CD4-positive, alpha-beta T cell treated with Interleukin-21 for 1 hour (primary cell): ENCODE results near the gene PAN2.
A peak's percentile ranks its signal among the peaks of the same experiment; 100 is the strongest.
"Not testable (repeated sequence)": the region's sequence is repeated elsewhere in the genome, so short reads cannot be mapped to it uniquely, and the experiment has no call there.

ENCODE experiments used
- DNase-seq: peaks from one replicate; pipeline ENCODE4 v3.0.0-alpha.2; 2020

Gene PAN2, protein sequence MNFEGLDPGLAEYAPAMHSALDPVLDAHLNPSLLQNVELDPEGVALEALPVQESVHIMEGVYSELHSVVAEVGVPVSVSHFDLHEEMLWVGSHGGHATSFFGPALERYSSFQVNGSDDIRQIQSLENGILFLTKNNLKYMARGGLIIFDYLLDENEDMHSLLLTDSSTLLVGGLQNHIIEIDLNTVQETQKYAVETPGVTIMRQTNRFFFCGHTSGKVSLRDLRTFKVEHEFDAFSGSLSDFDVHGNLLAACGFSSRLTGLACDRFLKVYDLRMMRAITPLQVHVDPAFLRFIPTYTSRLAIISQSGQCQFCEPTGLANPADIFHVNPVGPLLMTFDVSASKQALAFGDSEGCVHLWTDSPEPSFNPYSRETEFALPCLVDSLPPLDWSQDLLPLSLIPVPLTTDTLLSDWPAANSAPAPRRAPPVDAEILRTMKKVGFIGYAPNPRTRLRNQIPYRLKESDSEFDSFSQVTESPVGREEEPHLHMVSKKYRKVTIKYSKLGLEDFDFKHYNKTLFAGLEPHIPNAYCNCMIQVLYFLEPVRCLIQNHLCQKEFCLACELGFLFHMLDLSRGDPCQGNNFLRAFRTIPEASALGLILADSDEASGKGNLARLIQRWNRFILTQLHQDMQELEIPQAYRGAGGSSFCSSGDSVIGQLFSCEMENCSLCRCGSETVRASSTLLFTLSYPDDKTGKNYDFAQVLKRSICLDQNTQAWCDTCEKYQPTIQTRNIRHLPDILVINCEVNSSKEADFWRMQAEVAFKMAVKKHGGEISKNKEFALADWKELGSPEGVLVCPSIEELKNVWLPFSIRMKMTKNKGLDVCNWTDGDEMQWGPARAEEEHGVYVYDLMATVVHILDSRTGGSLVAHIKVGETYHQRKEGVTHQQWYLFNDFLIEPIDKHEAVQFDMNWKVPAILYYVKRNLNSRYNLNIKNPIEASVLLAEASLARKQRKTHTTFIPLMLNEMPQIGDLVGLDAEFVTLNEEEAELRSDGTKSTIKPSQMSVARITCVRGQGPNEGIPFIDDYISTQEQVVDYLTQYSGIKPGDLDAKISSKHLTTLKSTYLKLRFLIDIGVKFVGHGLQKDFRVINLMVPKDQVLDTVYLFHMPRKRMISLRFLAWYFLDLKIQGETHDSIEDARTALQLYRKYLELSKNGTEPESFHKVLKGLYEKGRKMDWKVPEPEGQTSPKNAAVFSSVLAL

DNA sequence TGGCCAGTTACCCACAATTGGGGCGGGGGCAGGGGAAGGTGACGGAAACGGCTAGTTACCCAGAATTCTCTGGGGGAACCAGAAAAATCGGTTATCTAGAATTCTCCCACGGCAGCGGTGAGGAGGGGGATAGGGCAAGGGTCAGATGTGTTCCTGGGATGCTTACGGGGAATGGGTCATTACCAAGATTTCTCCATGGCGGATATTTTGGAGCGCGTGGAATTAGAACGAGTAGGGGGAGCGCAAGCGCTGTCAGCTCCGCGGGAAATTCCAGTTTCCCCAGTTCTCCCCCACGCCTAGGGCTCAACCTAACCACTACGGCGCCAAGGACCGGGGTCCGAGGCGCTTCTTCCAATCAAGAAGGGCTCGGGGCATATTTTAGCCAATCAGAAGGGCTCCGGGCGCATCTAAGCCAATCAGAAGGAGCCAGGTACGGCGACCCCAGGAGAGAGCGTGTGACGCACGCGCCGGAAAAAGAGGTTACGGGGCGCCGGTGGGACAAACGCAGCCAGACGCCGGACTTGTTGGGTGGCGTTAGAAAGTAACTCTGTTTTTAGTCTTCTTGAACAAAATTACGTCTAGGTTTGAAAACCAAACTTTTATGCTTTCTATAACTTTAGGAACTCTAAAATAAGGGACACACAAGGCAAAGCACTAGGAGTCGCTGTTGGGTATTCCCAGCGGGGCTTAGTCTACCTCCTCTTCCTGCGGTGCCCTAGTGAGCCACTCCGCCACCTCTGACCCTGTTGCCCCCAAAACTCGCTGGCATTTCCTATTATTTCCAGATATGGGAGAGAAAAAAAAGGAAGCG, at the start of gene PAN2:
Gene PAN2, minus strand, starts transcription at position 322 of the 811 bp plus-strand sequence. CDS start 906 bp downstream, outside the sequence.
- DNase-seq: peak; percentile 97

DNA sequence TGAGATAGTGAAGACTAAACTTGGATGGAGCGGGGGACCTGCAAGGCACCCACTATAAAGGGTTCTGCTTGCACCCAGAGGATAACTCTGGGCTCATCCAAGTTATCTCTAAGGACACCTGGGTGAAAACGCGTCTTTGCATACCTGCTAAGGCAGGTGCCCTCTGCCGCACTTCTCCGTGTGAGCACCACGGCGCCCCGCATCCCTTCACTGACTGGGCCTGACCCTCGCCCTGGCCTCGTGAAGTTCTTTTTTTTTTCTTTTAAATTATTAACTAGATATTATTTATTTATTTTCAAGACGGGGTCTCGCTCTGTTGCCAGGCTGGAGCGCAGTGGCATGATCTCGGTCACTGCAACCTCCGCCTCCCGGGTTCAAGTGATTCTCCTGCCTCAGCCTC, 48.8 kb upstream of the PAN2 start:
- DNase-seq: no peak

DNA sequence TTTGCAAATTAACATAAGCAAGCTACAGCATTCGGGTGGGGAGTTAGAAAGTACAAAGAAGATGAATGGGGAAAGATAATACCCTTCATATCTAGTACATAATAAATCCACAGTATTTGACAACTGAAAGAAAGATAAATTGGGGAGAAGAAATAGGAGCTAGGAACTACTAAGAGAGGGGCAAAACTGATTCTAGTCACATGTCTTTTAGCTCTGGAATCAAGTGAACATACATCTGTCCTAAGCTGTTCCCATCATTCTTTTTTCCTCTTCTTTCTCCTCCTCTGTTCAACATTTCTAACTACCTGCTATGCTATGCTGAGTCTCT, 44.2 kb upstream of the PAN2 start:
- DNase-seq: no peak

DNA sequence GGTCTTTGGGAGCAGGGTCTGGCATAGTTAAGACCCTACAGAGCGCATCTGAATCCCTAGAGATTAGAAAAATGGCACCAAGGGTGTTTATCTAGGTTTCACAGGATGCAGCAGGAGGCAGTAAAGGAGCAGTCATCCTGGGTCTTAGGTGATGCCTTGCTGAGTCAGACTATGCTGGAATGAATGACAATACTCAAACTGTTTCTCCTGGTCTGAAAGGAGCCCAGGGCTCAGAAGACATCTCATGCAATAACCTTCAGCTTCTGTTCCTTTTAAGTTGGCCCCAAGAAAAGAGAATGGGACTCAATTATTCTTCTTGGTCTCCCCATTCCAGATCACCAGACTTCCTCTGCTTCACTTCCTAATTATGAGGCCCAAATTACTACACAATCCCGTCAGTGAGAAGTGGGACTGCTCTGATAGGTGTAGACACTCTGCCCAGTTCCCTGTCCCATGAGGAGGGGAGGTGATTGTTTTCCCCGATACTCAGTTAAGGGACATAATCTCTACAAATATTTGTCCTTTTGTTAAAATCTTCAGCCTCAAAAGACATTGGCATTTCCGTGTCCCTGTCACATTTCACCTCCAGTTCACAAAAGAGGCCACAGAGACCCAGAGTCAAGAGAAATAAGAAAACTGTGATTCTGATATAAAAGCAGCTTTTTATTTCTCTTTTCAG, 43.6 kb upstream of the PAN2 start:
- no peak for DNase-seq

DNA sequence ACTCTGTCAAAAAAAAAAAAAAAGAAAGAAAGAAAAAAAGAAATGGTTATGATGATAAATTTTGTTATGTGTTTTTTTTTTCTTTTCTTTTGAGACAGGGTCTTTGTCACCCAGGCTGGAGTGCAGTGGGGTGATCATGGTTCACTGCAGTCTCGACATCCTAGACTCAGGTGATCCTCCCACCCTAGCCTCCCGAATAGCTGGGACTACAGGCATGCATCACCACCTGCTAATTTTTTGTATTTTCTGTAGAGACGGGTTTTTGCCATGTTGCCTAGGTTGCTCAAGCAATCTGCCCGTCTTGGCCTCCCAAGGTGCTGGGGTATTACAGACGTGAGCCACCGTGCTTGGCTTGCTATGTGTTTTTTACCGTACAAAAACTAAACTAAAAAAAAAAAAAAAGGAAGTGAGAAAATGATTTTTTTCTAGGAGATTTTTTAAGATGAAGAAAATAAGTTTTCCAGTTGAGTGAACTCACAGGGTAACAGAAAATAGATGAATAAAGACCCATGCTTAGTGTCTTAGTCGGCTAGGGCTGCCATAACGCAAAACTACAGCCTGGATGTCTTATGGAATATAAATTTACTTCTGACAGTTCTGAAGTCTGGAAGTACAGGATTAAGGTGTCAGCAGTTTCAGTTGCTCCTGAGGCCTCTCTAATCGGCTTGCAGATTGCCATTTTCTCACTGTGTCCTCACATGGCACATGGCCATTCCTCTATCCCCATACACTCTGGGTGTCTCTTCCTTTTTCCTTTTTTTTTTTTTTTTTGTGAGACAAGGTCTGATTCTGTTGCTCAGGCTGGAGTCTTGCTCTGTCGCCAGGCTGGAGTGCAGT, 42.0 kb upstream of the PAN2 start:
- DNase-seq: no peak

DNA sequence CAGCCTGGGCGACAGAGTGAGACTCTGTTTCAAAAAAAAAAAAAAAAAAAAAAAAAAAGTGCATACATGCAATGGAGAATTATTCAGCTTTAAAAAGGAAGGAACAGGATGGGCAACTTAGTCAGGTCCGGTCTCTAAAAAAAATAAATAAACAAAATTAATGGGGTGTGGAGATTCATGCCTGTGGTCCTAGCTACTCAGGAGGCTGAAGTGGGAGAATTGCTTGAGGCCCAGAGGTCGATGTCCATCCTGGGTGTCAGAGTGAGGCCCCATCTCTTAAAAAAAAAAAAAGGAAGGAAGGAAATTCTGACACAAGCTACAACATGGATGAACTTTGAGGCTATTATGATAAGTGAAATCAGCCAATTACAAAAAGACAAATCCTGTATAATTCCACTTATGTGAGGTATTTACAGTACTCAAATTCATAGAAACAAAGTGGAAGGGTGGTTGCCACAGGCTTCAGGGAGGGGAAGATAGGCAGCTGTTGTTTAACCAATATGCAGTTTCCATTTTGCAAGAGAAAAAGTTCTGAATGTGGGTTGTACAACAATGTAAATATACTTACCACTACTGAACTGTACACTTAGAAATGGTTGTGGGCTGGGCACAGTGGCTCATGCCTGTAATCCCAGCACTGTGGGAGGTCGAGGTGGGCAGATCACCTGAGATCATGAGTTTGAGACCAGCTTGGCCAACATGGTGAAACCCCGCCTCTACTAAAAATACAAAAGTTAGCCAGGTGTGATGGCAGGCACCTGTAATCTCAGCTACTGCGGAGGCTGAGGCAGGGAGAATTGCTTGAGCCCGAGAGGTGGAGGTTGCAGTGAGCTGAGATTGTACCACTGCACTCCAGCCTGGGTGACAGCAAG, 41.2 kb upstream of the PAN2 start:
- no peak for DNase-seq

DNA sequence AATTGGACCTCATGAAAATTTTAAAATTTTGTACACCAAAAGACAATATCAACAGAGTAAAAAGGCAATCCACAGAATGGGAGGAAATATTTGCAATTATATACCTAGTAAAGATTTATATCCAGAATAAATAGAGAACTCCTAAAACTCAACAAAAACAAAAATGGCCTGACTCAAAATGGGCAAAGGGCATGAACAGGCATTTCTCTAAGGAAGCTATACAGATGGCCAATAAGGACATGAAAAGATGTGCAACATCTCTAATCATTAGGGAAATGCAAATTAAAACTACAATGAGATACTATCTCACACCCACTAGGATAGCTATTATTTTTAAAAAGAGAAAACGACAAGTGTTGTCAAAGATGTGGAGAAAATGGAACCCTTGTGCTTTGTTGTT, 39.7 kb upstream of the PAN2 start:
- DNase-seq: no peak

DNA sequence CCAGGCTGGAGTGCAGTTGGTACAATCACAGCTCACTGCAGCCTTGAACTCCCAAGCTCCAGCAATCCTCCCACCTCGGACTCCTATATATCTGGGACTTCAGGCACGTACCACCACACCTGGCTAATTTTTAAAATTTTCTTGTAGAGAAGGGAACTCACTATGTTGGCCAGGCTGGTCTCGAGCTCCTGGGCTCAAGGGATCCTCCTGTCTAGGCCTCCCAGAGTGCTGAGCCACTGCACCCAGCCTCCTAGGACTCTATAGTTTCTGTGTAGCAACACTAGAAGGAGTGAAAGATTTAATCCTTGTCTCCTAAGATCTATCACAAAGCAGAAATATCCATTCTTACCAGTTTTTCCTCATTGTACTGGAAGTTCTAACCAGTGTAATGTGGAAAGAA, 33.1 kb upstream of the PAN2 start:
- DNase-seq: no peak

DNA sequence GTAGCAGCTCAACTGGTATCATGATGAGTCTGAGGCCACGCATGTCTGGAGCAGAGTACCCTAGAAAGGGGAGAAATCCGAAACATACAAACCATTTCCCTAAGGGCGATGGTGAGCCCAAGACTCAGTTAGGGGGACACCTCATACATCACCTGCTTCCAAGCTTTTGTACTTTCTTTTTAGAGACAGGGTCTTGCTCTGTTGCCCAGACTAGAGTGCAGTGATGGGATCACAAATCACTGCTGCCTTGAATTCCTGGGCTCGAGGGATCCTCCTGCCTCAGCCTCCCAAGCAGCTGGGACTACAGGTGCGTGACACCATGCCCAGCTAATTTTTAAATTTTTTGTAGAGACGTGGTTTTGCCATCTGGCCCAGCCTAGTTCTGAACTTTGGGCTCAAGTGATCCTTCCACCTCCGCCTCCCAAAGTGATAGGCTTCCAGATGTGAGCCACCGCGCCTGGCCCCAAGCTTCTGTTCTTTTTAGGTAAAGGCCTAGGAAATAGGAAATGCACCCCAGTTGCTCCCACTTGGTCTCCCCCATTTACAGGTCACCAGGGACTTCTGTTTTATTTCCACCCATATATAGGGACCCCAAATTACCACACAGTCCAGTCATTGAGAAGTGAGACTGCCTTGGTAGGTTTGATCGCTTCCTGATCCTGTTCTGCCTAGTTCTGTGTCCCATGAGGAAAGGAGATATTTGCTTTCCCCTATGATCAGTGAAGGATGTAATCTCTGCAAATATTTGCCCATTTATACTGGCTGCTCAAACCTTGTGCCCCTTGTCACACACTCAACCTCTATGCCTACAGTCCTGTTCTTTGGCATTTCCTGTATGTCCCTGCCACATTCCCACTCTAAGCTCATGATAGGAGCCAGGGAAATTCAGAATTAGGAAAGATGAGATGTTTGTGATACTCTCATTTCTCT, 28.6 kb upstream of the PAN2 start, which contains the start of gene APOF:
Gene APOF, minus strand, starts transcription at position 728 of the 930 bp plus-strand sequence. Its CDS starts 112 bp downstream, at position 616.
- no peak for DNase-seq

DNA sequence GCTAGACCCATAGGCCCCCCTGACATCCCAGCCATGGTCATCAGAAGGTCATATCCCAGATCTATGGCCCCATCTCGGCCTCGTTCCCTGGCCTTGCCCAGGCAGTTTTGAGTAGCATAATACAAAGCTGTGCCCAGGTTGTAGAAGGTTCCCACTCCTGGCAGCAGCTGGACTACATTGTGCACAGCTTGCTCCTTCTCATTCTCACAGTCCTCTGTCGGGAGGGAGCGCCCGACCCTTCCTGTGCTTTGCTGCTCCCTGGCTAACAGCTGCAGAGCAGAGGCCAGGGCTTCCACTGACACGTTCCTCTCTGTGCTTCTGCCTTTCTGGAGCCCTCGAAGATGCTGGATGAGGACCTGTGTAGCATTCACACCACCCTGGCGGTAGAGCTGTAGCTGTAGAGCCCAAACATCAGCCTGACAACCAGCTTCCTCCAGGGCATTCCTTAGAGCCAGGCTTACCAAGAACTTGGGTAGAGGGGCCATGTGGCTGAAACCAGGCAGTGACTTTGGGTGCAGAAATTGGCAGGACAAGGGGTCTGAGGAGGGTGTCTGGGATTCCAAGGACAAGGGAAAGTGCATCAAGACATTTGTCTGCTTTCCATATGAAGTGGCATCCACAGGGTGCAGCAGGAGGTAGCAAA, 27.8 kb upstream of the PAN2 start:
- DNase-seq: no peak

DNA sequence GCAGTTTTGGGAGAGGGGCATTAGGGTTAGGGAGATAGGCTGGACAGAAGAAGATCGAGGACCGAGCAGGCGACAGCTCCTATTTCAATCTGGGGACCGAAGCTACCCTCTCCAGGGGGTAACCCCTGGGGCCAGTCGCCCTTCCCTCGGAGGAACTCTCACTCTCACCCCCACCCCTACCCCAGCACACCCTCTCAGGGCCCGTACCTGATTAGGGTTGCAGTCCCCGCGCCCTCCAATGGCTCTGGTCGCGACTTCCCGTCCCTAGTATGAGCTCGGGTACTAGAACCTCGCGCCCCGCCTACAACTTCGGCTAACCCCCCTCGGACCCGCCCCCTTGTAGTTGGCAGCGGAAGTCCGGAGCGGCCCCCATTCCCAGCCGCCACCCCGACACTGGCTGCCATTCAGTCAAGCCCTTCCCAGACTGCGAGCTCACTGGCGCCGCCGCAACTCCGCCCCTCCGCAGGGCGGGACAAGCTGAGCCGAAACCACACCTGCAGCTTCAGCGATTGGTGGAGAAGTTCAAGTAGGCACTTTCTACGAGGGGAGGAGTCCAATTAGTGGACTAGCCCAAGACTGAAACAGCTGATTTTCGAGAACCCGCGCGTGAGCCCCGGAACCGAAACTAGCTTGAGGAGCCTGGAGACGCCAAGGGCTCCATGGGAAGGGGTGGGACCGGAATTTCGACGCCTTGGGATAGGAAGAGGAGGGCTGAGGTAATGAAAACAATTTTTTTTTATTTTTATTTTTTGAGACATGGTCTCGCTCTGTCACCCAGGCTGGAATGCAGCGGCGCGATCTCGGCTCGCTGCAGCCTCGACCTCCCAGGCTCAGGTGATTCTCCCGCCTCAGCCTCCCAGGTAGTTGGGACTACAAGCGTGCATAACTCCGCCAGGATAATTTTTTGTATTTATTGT, 26.3 kb upstream of the PAN2 start, which contains the start of gene STAT2:
Gene STAT2, minus strand, starts transcription at position 257 of the 917 bp plus-strand sequence. CDS start 3,536 bp downstream, outside the sequence.
- peak; percentile 100 for DNase-seq

DNA sequence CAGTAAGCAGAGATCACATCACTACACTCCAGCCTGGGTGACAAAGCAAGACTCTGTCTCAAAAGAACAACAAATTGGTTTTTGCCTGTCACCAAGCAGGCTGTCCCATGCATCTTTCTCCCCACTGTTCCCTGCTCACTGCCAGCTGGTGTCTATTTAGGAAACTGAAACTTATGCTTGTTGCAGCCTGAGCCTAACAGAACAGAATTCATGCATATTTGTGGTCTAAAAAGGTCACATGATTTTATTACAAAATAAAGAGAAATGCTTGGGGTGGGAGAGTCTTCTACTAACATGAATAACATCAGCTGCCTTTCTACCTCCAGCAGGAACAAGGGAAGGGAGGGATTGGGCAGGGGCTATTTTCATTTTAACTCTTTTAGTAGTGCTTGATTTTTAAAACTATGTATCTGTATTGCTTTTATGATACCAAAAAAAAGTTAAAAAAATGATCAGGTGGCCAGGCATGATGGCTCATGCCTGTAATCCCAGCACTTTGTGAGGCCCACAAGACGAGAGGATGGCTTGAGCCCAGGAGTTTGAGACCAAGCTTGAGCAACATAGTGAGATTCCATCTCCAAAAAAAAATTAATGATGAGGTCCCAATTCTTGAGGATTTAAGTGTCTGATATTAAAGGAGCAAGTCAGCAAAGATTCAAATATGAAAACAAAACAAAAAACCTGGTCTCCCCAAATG, 25.2 kb upstream of the PAN2 start:
- DNase-seq: peak; percentile 15

DNA sequence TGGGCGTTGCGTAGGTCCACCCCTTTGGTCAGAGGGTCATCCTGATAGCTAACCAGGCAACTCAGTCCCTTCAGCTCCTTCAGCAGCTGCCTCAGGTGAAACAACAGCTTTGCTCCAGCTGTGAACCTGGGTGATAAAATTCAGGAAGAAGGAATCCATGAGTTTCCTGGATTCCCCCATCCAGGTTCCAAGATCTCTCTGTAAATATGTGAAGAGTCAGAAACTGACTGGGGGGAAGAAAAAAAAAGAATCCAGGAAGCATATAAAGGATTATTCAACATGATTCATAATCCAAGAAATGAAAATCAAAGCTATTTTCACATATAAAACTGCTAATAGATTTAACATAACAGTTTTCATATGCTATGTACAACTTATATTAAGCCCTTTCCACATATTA, 17.5 kb upstream of the PAN2 start:
- DNase-seq: no peak

DNA sequence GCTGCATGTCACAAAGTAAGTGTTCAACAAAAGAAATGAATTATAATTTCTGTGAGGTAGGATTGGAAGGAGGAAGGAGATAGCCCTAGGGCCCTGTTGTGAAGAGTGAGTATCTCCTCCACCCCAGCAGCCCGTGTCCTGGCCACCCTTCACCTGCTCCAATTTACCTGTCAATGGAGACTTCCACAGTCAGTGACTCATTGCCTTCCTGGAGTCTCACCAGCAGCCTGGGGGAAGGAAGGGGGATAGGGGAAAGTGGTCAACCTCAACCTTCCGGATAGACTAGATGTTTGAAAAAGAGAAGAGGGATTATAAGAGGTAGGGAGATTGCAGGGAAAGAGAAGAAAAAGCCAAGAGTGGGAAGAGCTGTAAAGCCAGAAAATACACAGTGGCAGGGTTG, 16.9 kb upstream of the PAN2 start:
- DNase-seq: no peak

DNA sequence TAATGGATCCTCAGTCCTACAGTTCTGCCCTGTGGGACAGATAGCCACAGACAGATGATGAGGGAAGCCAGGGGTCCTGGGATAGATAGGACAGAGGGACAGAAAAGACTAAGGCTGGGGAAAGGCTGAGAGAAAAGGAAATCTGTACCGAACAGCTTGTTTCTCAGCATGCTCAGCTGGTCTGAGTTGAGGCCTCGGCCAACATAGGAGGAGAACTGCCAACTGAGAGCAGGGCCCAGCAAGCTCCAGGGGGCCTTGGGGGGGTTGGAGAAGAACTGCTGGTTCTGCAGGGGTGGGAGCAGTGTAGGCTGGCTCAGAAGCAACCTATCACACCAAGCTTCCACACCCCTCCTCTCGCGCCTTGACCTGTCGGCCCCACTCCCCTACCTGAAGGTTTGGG, 15.0 kb upstream of the PAN2 start:
- DNase-seq: no peak

DNA sequence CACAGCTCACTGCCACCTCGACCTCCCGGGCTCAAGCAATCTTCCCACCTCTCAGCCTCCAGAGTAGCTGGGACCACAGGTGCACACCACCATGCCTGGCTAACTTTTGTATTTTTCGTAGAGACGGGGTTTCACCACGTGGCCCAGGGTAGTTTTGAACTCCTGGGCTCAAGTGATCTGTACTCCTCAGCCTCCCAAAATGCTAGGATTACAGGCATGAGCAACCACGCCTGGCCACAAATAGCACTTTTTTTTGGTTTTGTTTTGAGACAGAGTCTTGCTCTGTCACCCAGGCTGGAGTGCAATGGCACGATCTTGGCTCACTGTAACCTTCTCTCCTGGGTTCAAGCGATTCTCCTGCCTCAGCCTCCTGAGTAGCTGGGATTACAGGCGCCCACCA, 13.5 kb upstream of the PAN2 start:
- DNase-seq: not testable (repeated sequence)
